Measurements from ENCODE around the gene INSL3. TPM values are rescaled to one million over a fixed set of nuclear protein-coding genes. Genes with fewer than 3 reads are reported as not detected.

The INSL3 gene
- total and polyA plus RNA-seq, 2 of the 13 experiments (the other 11 are each of a cell fraction or from before 2014, with no cell fraction given), result 0.30 TPM; not detected in 1

DNA sequence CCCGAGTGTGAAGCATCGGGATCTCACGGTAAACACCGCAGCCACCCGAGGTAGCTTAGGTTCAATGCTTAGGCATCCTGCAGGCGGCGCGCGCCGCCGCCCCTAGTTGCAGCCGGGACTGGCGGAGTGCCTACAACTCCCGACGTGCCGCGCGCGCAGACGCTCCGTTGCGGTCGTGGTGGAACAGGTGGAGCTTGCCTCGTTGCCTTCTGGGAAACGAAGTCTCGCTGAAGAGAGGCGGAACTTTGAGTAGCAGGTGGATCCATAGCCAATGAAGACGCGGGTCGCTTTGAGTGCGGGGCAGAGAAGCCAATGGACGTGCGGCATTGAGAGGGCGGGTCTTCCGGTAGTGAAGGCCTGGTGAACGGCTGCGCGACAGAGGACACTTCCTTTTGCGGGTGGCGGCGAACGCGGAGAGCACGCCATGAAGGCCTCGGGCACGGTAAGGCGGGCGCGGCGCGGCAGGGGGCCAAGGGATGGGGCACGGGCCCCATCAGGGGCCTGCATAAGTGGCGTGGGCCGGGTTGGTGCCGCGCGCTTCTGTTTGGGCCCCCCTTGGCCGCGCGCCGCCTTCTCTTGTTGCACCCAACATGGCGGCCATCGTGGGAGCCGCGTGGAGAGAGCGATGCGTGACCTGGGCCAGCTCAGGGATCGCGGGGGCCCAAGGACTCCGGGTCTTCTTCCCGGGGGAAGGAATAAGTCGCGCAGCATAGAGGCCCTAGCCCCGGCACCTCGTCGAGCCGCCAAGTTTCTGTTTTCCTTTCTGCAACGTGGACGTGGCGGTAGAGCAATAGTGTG is 38.4 kb upstream of the INSL3 start, which contains the start of gene RPL18A (continued):
- TF ChIP-seq, protein P1, sequence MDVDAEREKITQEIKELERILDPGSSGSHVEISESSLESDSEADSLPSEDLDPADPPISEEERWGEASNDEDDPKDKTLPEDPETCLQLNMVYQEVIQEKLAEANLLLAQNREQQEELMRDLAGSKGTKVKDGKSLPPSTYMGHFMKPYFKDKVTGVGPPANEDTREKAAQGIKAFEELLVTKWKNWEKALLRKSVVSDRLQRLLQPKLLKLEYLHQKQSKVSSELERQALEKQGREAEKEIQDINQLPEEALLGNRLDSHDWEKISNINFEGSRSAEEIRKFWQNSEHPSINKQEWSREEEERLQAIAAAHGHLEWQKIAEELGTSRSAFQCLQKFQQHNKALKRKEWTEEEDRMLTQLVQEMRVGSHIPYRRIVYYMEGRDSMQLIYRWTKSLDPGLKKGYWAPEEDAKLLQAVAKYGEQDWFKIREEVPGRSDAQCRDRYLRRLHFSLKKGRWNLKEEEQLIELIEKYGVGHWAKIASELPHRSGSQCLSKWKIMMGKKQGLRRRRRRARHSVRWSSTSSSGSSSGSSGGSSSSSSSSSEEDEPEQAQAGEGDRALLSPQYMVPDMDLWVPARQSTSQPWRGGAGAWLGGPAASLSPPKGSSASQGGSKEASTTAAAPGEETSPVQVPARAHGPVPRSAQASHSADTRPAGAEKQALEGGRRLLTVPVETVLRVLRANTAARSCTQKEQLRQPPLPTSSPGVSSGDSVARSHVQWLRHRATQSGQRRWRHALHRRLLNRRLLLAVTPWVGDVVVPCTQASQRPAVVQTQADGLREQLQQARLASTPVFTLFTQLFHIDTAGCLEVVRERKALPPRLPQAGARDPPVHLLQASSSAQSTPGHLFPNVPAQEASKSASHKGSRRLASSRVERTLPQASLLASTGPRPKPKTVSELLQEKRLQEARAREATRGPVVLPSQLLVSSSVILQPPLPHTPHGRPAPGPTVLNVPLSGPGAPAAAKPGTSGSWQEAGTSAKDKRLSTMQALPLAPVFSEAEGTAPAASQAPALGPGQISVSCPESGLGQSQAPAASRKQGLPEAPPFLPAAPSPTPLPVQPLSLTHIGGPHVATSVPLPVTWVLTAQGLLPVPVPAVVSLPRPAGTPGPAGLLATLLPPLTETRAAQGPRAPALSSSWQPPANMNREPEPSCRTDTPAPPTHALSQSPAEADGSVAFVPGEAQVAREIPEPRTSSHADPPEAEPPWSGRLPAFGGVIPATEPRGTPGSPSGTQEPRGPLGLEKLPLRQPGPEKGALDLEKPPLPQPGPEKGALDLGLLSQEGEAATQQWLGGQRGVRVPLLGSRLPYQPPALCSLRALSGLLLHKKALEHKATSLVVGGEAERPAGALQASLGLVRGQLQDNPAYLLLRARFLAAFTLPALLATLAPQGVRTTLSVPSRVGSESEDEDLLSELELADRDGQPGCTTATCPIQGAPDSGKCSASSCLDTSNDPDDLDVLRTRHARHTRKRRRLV (CRISPR knock-in tag; IDR thresholded peaks at IDR 0.05), result no peak; the same call in 1 of the 2 replicates
- TF ChIP-seq, protein P2, sequence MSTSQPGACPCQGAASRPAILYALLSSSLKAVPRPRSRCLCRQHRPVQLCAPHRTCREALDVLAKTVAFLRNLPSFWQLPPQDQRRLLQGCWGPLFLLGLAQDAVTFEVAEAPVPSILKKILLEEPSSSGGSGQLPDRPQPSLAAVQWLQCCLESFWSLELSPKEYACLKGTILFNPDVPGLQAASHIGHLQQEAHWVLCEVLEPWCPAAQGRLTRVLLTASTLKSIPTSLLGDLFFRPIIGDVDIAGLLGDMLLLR (CRISPR knock-in tag; IDR thresholded peaks at IDR 0.05), result 0 out of 2 replicates have a peak, but pooled peaks have one; percentile 17
- no peak for TF ChIP-seq ZNF629 (CRISPR knock-in tag; conservative IDR thresholded peaks at IDR 0.05)
- TF ChIP-seq, protein P3, sequence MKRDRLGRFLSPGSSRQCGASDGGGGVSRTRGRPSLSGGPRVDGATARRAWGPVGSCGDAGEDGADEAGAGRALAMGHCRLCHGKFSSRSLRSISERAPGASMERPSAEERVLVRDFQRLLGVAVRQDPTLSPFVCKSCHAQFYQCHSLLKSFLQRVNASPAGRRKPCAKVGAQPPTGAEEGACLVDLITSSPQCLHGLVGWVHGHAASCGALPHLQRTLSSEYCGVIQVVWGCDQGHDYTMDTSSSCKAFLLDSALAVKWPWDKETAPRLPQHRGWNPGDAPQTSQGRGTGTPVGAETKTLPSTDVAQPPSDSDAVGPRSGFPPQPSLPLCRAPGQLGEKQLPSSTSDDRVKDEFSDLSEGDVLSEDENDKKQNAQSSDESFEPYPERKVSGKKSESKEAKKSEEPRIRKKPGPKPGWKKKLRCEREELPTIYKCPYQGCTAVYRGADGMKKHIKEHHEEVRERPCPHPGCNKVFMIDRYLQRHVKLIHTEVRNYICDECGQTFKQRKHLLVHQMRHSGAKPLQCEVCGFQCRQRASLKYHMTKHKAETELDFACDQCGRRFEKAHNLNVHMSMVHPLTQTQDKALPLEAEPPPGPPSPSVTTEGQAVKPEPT (CRISPR knock-in tag; IDR thresholded peaks at IDR 0.05; ENCODE audit: low read depth), result no peak
- TF ChIP-seq, protein P4, sequence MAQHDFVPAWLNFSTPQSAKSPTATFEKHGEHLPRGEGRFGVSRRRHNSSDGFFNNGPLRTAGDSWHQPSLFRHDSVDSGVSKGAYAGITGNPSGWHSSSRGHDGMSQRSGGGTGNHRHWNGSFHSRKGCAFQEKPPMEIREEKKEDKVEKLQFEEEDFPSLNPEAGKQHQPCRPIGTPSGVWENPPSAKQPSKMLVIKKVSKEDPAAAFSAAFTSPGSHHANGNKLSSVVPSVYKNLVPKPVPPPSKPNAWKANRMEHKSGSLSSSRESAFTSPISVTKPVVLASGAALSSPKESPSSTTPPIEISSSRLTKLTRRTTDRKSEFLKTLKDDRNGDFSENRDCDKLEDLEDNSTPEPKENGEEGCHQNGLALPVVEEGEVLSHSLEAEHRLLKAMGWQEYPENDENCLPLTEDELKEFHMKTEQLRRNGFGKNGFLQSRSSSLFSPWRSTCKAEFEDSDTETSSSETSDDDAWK (CRISPR knock-in tag; IDR thresholded peaks at IDR 0.05), result no peak
- TF ChIP-seq ZC3H13 (CRISPR knock-in tag; IDR thresholded peaks at IDR 0.05), result no peak
- TF ChIP-seq, protein P5, sequence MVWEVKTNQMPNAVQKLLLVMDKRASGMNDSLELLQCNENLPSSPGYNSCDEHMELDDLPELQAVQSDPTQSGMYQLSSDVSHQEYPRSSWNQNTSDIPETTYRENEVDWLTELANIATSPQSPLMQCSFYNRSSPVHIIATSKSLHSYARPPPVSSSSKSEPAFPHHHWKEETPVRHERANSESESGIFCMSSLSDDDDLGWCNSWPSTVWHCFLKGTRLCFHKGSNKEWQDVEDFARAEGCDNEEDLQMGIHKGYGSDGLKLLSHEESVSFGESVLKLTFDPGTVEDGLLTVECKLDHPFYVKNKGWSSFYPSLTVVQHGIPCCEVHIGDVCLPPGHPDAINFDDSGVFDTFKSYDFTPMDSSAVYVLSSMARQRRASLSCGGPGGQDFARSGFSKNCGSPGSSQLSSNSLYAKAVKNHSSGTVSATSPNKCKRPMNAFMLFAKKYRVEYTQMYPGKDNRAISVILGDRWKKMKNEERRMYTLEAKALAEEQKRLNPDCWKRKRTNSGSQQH (CRISPR knock-in tag; IDR thresholded peaks at IDR 0.05; ENCODE audit: low read depth), result no peak; the same call in 1 of the 2 replicates
